ENCODE measurements around the gene RTBDN. TPM values are rescaled to one million over a fixed set of nuclear protein-coding genes. Genes with fewer than 3 reads are reported as not detected.

RTBDN gene
- total and polyA plus RNA-seq, 2 of the 8 experiments (the other 6 are each of a cell fraction or from before 2014, with no cell fraction given): 4.0 to 4.8 TPM

GRCh38 chr19:12875086-12875485, 40.7 kb upstream of the RTBDN start (continued):
- TF ChIP-seq CHD7 (IDR thresholded peaks at IDR 0.05; ENCODE audit: insufficient replicate concordance, low read length) (no peak), FOSL1 (IDR thresholded peaks at IDR 0.05; ENCODE audit: insufficient read depth, low read depth, low read length) (no peak), HDAC2 (IDR thresholded peaks at IDR 0.05; ENCODE audit: borderline replicate concordance in 1 of 2, low read depth in 2 of 2, low read length in 2 of 2) (no peak), BRCA1 (IDR thresholded peaks at IDR 0.05; ENCODE audit: low read depth, low read length) (no peak), TAF7 (optimal IDR thresholded peaks at IDR 0.05; ENCODE audit: borderline replicate concordance, low read depth, low read length) (no peak), E2F6 (IDR thresholded peaks at IDR 0.05) (no peak), CHD2 (IDR thresholded peaks at IDR 0.05; ENCODE audit: low read length) (no peak), SIN3A (conservative IDR thresholded peaks at IDR 0.05 in 1 of 2, IDR thresholded peaks at IDR 0.05 in 1 of 2; ENCODE audit: low read depth in 1 of 2, low read length in 2 of 2) (no peak), POLR2AphosphoS5 (IDR thresholded peaks at IDR 0.05; ENCODE audit: low read depth, low read length) (no peak), CTBP2 (IDR thresholded peaks at IDR 0.05; ENCODE audit: borderline replicate concordance, insufficient read depth, insufficient read length, low read length) (no peak), TCF12 (IDR thresholded peaks at IDR 0.05; ENCODE audit: low read depth, low read length) (no peak)

Data from H1 (cell line).